Breast epithelium (tissue), 4 donors: Measurements from ENCODE around the gene ADAMTS2. TPM values are rescaled to one million over a fixed set of nuclear protein-coding genes. Genes with fewer than 3 reads are reported as not detected.
A peak's percentile ranks its signal among the peaks of the same experiment; 100 is the strongest.
"Not testable (repeated sequence)": the region's sequence is repeated elsewhere in the genome, so short reads cannot be mapped to it uniquely, and the experiment has no call there.

Experiments used
- DNase-seq, 2 donors: peaks; one replicate each; pipeline ENCODE4 v3.0.0-alpha.2; 2019; ENCODE audit warnings: low spot score in 2 of 2
- H3K27ac ChIP-seq, 2 donors: fragments of 200-600 bp; sonication (generic) in 1 of 2; one replicate each; pipeline ENCODE4 v1.5.1; 2016 to 2019; ENCODE audit warnings: mild to moderate bottlenecking in 1 of 2
- H3K27me3 ChIP-seq, 2 donors: fragments of 200-600 bp; sonication (generic) in 1 of 2; one replicate each; pipeline versions ENCODE4 v1.5.1 to v1.6.0; 2017 to 2019; ENCODE audit warnings: control low read depth in 1 of 2, mild to moderate bottlenecking in 1 of 2
- H3K36me3 ChIP-seq: fragments of 200-600 bp; one replicate; pipeline ENCODE4 v1.5.1; 2019
- H3K4me1 ChIP-seq, 2 donors: fragments of 200-600 bp; sonication (generic); one replicate each; pipeline ENCODE4 v1.5.1; 2016 to 2019; ENCODE audit warnings: control low read depth in 1 of 2
- H3K4me3 ChIP-seq, 3 donors: fragments of 200-600 bp; sonication (generic); 1 replicate in 2 of 3; 2 replicates in 1 of 3; pipeline ENCODE4 v1.5.1; 2016 to 2019; ENCODE audit warnings: mild to moderate bottlenecking in 3 of 3, moderate library complexity in 2 of 3
- H3K9me3 ChIP-seq, 2 donors: fragments of 200-600 bp; sonication (generic) in 1 of 2; one replicate each; pipeline ENCODE4 v1.5.1; 2016 to 2019; ENCODE audit warnings: control low read depth in 1 of 2
- CTCF ChIP-seq, 3 donors: fragments of 450-650 bp; IDR thresholded peaks; one replicate each; pipeline ENCODE4 v1.5.1; 2016 to 2017; ENCODE audit warnings: antibody characterized with exemption in 3 of 3, mild to moderate bottlenecking in 3 of 3, moderate library complexity in 3 of 3
- POLR2A ChIP-seq: fragments of 450-650 bp; IDR thresholded peaks from one replicate; pipeline ENCODE4 v1.6.1; 2016; ENCODE audit warnings: antibody characterized with exemption, mild to moderate bottlenecking, moderate library complexity
- POLR2AphosphoS5 ChIP-seq, 3 donors: sonication (generic); formaldehyde crosslinking; IDR thresholded peaks; one replicate each; pipeline ENCODE4 v1.6.1; 2017; ENCODE audit warnings: antibody characterized with exemption in 3 of 3
- intact Hi-C: fragments of 100-400 bp; cut with DNase I; formaldehyde crosslinking; loops from one replicate; pipeline ENCODE4 v1.15.1; 2023; ENCODE audit warnings: low total_unique reads
- total RNA-seq, 3 donors: library from RNA; depleted of rRNA; stranded (reverse); fragments of >200 nt; gene quantifications; one replicate each; pipeline ENCODE4 v1.1.0, GENCODE V29; 2016

Gene ADAMTS2
- total RNA-seq, 3 donors from 2014 or later, result 11.3 to 51.8 (median 19.7) TPM

GRCh38 chr5:179326122-179326927 is 18.9 kb downstream of the ADAMTS2 start:
- no peaks in the 10 kb centered on the region for H3K9me3 ChIP-seq
- peak in 1 of 2 donors; percentile 85 for DNase-seq
- peak overlapping the region; percentile 87 to 92 for H3K27ac ChIP-seq
- H3K4me1 ChIP-seq, result peaks cover 0 to 4% of the 10 kb centered on the region in 2 donors
- H3K4me3 ChIP-seq, result peak overlapping the region in 2 of 3 donors; percentile 25 to 26
- intact Hi-C loops, result loop anchor here (5.0 kb wide), 2 partner anchors 114 to 476 kb away; no protein-coding TSS in a partner anchor
- H3K36me3 ChIP-seq, result no peaks in the 10 kb centered on the region
- H3K27me3 ChIP-seq, result no peaks in the 10 kb centered on the region
- peak; percentile 25 to 71 (median 68) for TF ChIP-seq POLR2AphosphoS5 (IDR thresholded peaks at IDR 0.05)
- TF ChIP-seq CTCF (IDR thresholded peaks at IDR 0.05), result no peak

GRCh38 chr5:179325296-179326031 is 19.8 kb downstream of the ADAMTS2 start:
- H3K36me3 ChIP-seq, result no peaks in the 10 kb centered on the region
- peak overlapping the region; percentile 4 to 26 (median 25) for H3K4me3 ChIP-seq
- no peak for TF ChIP-seq POLR2AphosphoS5 (IDR thresholded peaks at IDR 0.05)
- no peak for TF ChIP-seq POLR2A
- no peak for TF ChIP-seq CTCF (IDR thresholded peaks at IDR 0.05)
- peaks cover 0 to 4% of the 10 kb centered on the region in 2 donors for H3K4me1 ChIP-seq
- peak overlapping the region; percentile 87 to 92 for H3K27ac ChIP-seq
- no peaks in the 10 kb centered on the region for H3K9me3 ChIP-seq
- H3K27me3 ChIP-seq, result no peaks in the 10 kb centered on the region
- peak in 1 of 2 donors; percentile 36 for DNase-seq
- intact Hi-C loops, result loop anchor here (5.0 kb wide), 2 partner anchors 113 to 477 kb away; no protein-coding TSS in a partner anchor

GRCh38 chr5:179324760-179325295 is 20.4 kb downstream of the ADAMTS2 start:
- Histone ChIP-seq H3K4me3 (no peak overlapping the region), H3K36me3 (no peaks in the 10 kb centered on the region), H3K9me3 (no peaks in the 10 kb centered on the region), H3K4me1 (peaks cover 0 to 4% of the 10 kb centered on the region in 2 donors), H3K27ac (peak overlapping the region; percentile 87 to 92), H3K27me3 (no peaks in the 10 kb centered on the region)
- intact Hi-C loops, result loop anchor here (5.0 kb wide), 2 partner anchors 113 to 477 kb away; no protein-coding TSS in a partner anchor
- no peak for DNase-seq
- TF ChIP-seq POLR2AphosphoS5 (IDR thresholded peaks at IDR 0.05) (no peak), POLR2A (no peak), CTCF (IDR thresholded peaks at IDR 0.05) (no peak)

DNA sequence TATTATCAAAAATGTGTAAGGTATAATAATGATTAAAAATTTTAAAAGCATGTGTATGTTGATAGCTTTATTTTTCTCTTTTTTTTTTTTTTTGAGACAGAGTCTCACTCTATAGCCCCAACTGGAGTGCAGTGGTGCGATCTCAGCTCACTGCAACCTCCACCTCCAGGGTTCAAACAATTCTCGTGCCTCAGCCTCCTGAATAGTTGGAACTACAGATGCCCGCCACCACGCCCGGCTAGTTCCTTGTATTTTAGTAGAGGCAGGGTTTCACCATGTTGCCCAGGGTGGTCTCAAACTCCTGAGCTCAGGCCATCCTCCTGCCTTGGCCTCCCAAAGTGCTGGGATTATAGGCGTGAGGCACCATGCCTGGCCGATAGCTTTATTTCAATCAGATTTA is 20.9 kb downstream of the ADAMTS2 start:
- H3K27me3 ChIP-seq, intact Hi-C loops, H3K36me3 ChIP-seq, H3K4me3 ChIP-seq, H3K4me1 ChIP-seq, H3K9me3 ChIP-seq, DNase-seq: not testable (repeated sequence)
- peak overlapping the region; percentile 87 to 92 for H3K27ac ChIP-seq

DNA sequence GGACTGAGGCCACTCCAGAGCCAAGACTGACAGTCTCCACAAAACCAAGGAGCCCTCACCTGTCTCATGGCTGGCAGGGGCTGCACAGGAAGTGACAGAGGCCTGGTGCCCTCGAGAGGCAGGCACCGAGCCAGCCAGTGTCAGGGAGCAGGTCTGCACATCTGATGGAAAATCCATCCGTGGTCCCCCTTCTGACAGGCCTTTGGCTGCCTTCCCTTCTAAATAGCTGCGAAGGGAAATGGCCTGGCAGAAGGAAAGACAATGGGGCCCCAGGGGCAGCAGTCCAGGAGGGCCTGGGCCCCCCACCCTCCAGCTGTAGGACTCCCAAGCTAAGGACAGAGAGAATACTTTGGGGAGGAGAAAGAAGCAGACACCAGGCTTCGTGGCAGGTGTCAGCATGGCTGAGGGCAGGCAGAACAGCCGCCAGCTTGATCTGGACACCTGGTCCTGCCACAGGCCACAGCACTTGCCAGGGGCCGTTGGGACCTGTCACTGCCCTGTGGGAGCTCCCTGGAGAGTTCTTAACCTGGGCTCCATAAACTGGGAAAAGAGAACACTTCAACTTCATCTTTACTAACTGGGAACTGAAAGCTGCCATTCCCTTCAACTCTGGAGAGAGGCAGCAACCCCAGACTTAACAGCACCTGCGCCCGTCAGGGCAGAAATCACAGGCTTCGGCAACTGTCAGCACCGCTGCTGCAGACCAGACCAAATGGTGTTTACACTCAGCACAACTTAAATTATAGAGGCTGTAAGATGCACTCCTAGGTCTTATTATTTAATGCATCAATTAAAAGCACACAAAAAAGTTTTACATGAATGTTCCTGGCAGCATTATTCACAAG is 22.0 kb downstream of the ADAMTS2 start:
- H3K9me3 ChIP-seq, result no peaks in the 10 kb centered on the region
- peaks cover 0 to 4% of the 10 kb centered on the region in 2 donors for H3K4me1 ChIP-seq
- H3K4me3 ChIP-seq, result no peak overlapping the region
- DNase-seq, result no peak
- no peaks in the 10 kb centered on the region for H3K36me3 ChIP-seq
- no peak for TF ChIP-seq CTCF (IDR thresholded peaks at IDR 0.05)
- TF ChIP-seq POLR2AphosphoS5 (IDR thresholded peaks at IDR 0.05), result no peak
- TF ChIP-seq POLR2A, result no peak
- intact Hi-C loops, result no loop called here
- H3K27me3 ChIP-seq, result no peaks in the 10 kb centered on the region
- peak overlapping the region in 1 of 2 donors; percentile 35 for H3K27ac ChIP-seq
